Neural cell (in vitro differentiated cells): ENCODE data around the gene MRPS15. TPM values are rescaled to one million over a fixed set of nuclear protein-coding genes. Genes with fewer than 3 reads are reported as not detected.

ENCODE experiments used
- H2AFZ ChIP-seq: fragments of 200-600, 300-800 bp; sonication (generic), shearing (Covaris generic); 2 replicates; pipeline ENCODE4 v1.6.0; 2014; ENCODE audit warnings: low read depth, mild to moderate bottlenecking, antibody characterized with exemption, low read length, moderate library complexity
- H3F3A ChIP-seq: fragments of 200-600 bp; shearing (Covaris generic); 2 replicates; pipeline ENCODE4 v1.6.1; 2016; ENCODE audit warnings: mild to moderate bottlenecking, moderate library complexity, mixed read lengths, antibody characterized with exemption, low read length; ENCODE audit not compliant: insufficient read depth, poor library complexity, severe bottlenecking
- H3K27ac ChIP-seq: fragments of 200-600, 300-800 bp; sonication (generic), shearing (Covaris generic); 2 replicates; pipeline ENCODE4 v1.5.1; 2014; ENCODE audit warnings: mild to moderate bottlenecking, low read length, moderate library complexity
- H3K27me3 ChIP-seq: fragments of 300-800, 200-600 bp; sonication (generic), shearing (Covaris generic); 2 replicates; pipeline ENCODE4 v1.6.0; 2014; ENCODE audit warnings: mild to moderate bottlenecking, low read depth, low read length, moderate library complexity; ENCODE audit not compliant: insufficient read depth
- H3K36me3 ChIP-seq: fragments of 300-800, 200-600 bp; sonication (generic), shearing (Covaris generic); 2 replicates; pipeline ENCODE4 v1.5.1; 2014; ENCODE audit warnings: mild to moderate bottlenecking, antibody characterized with exemption, low read length, moderate library complexity; ENCODE audit not compliant: insufficient read depth
- H3K4me2 ChIP-seq: fragments of 300-800, 200-600 bp; sonication (generic), shearing (Covaris generic); 2 replicates; pipeline ENCODE4 v1.6.0; 2014; ENCODE audit warnings: mild to moderate bottlenecking, low read length
- H3K4me3 ChIP-seq: fragments of 300-800, 200-600 bp; sonication (generic), shearing (Covaris generic); 2 replicates; pipeline ENCODE4 v1.5.1; 2014; ENCODE audit warnings: mild to moderate bottlenecking, low read length, moderate library complexity
- H3K79me2 ChIP-seq: fragments of 200-600 bp; shearing (Covaris generic); replicated peaks from 2 replicates; pipeline ENCODE4 v1.6.0; 2014; ENCODE audit warnings: mild to moderate bottlenecking, low read length, moderate library complexity; ENCODE audit not compliant: insufficient read depth
- H3K9ac ChIP-seq: fragments of 300-800, 200-600 bp; sonication (generic), shearing (Covaris generic); 2 replicates; pipeline ENCODE4 v1.6.1; 2016; ENCODE audit warnings: mild to moderate bottlenecking, low read length, mixed read lengths
- H3K9me2 ChIP-seq: fragments of 200-600 bp; shearing (Covaris generic); 2 replicates; pipeline ENCODE4 v1.6.1; 2016; ENCODE audit warnings: mild to moderate bottlenecking, low read length, mixed read lengths; ENCODE audit not compliant: insufficient read depth
- H3K9me3 ChIP-seq: fragments of 200-600, 300-800 bp; sonication (generic), shearing (Covaris generic); 2 replicates; pipeline ENCODE4 v1.6.1; 2016; ENCODE audit warnings: mild to moderate bottlenecking, mixed run types, low read length, moderate library complexity, mixed read lengths
- H4K20me1 ChIP-seq: fragments of 200-600 bp; shearing (Covaris generic); 2 replicates; pipeline ENCODE4 v1.6.1; 2016; ENCODE audit warnings: mild to moderate bottlenecking, mixed run types; ENCODE audit not compliant: insufficient read depth
- EP300 ChIP-seq: fragments of 450-650 bp; conservative IDR thresholded peaks from 2 replicates; pipeline ENCODE4 v1.6.1; 2014; ENCODE audit warnings: antibody characterized with exemption, mild to moderate bottlenecking, moderate library complexity; ENCODE audit not compliant: poor library complexity, severe bottlenecking
- EZH2 ChIP-seq: fragments of 200-600, 300-800 bp; shearing (Covaris generic), sonication (generic); IDR thresholded peaks from 2 replicates; pipeline ENCODE4 v1.6.1; 2014; ENCODE audit warnings: antibody characterized with exemption, low read length, borderline replicate concordance, mild to moderate bottlenecking; ENCODE audit not compliant: insufficient read depth, poor library complexity, severe bottlenecking
- MXI1 ChIP-seq: fragments of 450-650 bp; conservative IDR thresholded peaks from 2 replicates; pipeline ENCODE4 v1.6.1; 2014; ENCODE audit warnings: antibody characterized with exemption, mild to moderate bottlenecking; ENCODE audit not compliant: poor library complexity, severe bottlenecking
- POLR2AphosphoS5 ChIP-seq: IDR thresholded peaks from 2 replicates; pipeline ENCODE4 v1.6.1; 2012
- RAD21 ChIP-seq: fragments of 450-650 bp; conservative IDR thresholded peaks from 2 replicates; pipeline ENCODE4 v1.6.1; 2014; ENCODE audit warnings: antibody characterized with exemption, mild to moderate bottlenecking, moderate library complexity
- REST ChIP-seq: IDR thresholded peaks from 2 replicates; pipeline ENCODE4 v1.6.1; 2012; ENCODE audit warnings: borderline replicate concordance
- SMC3 ChIP-seq: fragments of 450-650 bp; conservative IDR thresholded peaks from 2 replicates; pipeline ENCODE4 v1.6.1; 2014; ENCODE audit warnings: antibody characterized with exemption, mild to moderate bottlenecking, moderate library complexity; ENCODE audit not compliant: poor library complexity
- TAF1 ChIP-seq: IDR thresholded peaks from 2 replicates; pipeline ENCODE4 v1.6.1; 2012; ENCODE audit warnings: low read depth
- polyA plus RNA-seq: library from polyadenylated mRNA; depleted of rRNA; stranded (reverse); fragments of >200 nt; gene quantifications from 2 replicates; pipeline ENCODE4 v1.2.3, GENCODE V29; 2014
- TF ChIP-seq, protein P1 (sequence below): fragments of 450-650 bp; IDR thresholded peaks from 2 replicates; pipeline ENCODE4 v1.5.1; 2014; ENCODE audit warnings: antibody characterized with exemption, mild to moderate bottlenecking, moderate library complexity; ENCODE audit not compliant: poor library complexity, severe bottlenecking

Gene MRPS15
- polyA plus RNA-seq, 1 donor from 2014 or later: 65.6 TPM

GRCh38 chr1:36440646-36441045, 23.5 kb downstream of the MRPS15 start:
- H3F3A ChIP-seq: no peaks in the 10 kb centered on the region
- H3K27me3 ChIP-seq: no peaks in the 10 kb centered on the region
- no peaks in the 10 kb centered on the region for H3K9me3 ChIP-seq
- H3K4me3 ChIP-seq: no peak overlapping the region
- no peaks in the 10 kb centered on the region for H3K9me2 ChIP-seq
- TF ChIP-seq RAD21 (no peak), EZH2 (no peak), SMC3 (no peak), TAF1 (no peak), REST (no peak), POLR2AphosphoS5 (no peak), MXI1 (no peak), EP300 (no peak)
- TF ChIP-seq, protein P1, sequence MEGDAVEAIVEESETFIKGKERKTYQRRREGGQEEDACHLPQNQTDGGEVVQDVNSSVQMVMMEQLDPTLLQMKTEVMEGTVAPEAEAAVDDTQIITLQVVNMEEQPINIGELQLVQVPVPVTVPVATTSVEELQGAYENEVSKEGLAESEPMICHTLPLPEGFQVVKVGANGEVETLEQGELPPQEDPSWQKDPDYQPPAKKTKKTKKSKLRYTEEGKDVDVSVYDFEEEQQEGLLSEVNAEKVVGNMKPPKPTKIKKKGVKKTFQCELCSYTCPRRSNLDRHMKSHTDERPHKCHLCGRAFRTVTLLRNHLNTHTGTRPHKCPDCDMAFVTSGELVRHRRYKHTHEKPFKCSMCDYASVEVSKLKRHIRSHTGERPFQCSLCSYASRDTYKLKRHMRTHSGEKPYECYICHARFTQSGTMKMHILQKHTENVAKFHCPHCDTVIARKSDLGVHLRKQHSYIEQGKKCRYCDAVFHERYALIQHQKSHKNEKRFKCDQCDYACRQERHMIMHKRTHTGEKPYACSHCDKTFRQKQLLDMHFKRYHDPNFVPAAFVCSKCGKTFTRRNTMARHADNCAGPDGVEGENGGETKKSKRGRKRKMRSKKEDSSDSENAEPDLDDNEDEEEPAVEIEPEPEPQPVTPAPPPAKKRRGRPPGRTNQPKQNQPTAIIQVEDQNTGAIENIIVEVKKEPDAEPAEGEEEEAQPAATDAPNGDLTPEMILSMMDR: no peak
- no peak overlapping the region for H2AFZ ChIP-seq
- H3K27ac ChIP-seq: no peak overlapping the region
- no peaks in the 10 kb centered on the region for H4K20me1 ChIP-seq
- no peaks in the 10 kb centered on the region for H3K36me3 ChIP-seq
- no peaks in the 10 kb centered on the region for H3K79me2 ChIP-seq
- no peak overlapping the region for H3K9ac ChIP-seq
- no peak overlapping the region for H3K4me2 ChIP-seq

GRCh38 chr1:36440044-36440443, 24.1 kb downstream of the MRPS15 start:
- no peaks in the 10 kb centered on the region for H3K9me2 ChIP-seq
- H3K9ac ChIP-seq: no peak overlapping the region
- no peak overlapping the region for H3K27ac ChIP-seq
- H3K79me2 ChIP-seq: no peaks in the 10 kb centered on the region
- H3K9me3 ChIP-seq: no peaks in the 10 kb centered on the region
- no peaks in the 10 kb centered on the region for H3F3A ChIP-seq
- no peak overlapping the region for H3K4me2 ChIP-seq
- H3K4me3 ChIP-seq: no peak overlapping the region
- no peaks in the 10 kb centered on the region for H3K36me3 ChIP-seq
- TF ChIP-seq RAD21 (no peak), TAF1 (no peak), EZH2 (no peak), EP300 (no peak), MXI1 (no peak), SMC3 (no peak), POLR2AphosphoS5 (no peak), REST (no peak)
- TF ChIP-seq, protein P1: no peak
- H3K27me3 ChIP-seq: no peaks in the 10 kb centered on the region
- no peaks in the 10 kb centered on the region for H4K20me1 ChIP-seq
- no peak overlapping the region for H2AFZ ChIP-seq
